PFSK-1 (cell line): ENCODE measurements around the gene GHRH.

ENCODE experiments used
- POLR2AphosphoS5 ChIP-seq: IDR thresholded peaks from 2 replicates; pipeline ENCODE4 v1.6.1; 2012; ENCODE audit warnings: low read depth, mild to moderate bottlenecking, control low read depth, low read length, moderate library complexity
- REST ChIP-seq, 2 experiments: IDR thresholded peaks; 2 replicates each; pipeline versions ENCODE4 v1.6.1 to v1.8.0; 2011 to 2012; ENCODE audit warnings: low read depth in 2 of 2, low read length in 2 of 2, control low read depth in 1 of 2, inconsistent platforms in 1 of 2, mild to moderate bottlenecking in 1 of 2, moderate library complexity in 1 of 2; ENCODE audit not compliant: insufficient read depth in 1 of 2
- SIN3A ChIP-seq: IDR thresholded peaks from 2 replicates; pipeline ENCODE4 v1.6.1; 2012; ENCODE audit warnings: mild to moderate bottlenecking, low read length, moderate library complexity, borderline replicate concordance; ENCODE audit not compliant: insufficient read depth

- TF ChIP-seq POLR2AphosphoS5 (no peak), REST (IDR thresholded peaks at IDR 0.05; ENCODE audit: insufficient read depth in 1 of 2, low read depth in 2 of 2, low read length in 2 of 2) (no peak), SIN3A (no peak)
Measured at GRCh38 chr20:37310951-37311350, 49.3 kb upstream of the GHRH start.
